Endothelial cell (in vitro differentiated cells): ENCODE data around the gene SLC6A4. TPM values are rescaled to one million over a fixed set of nuclear protein-coding genes. Genes with fewer than 3 reads are reported as not detected.

Experiments
- DNase-seq: peaks from one replicate; pipeline ENCODE4 v3.0.0; 2021; ENCODE audit warnings: low spot score
- H3K27ac Mint-ChIP-seq: one replicate; pipeline ENCODE4 v1.8.0; 2021; ENCODE audit warnings: mixed read lengths, inconsistent platforms; ENCODE audit not compliant: unreplicated experiment
- H3K27me3 Mint-ChIP-seq: one replicate; pipeline ENCODE4 v1.8.0; 2021; ENCODE audit warnings: mild to moderate bottlenecking, moderate library complexity, mixed read lengths, inconsistent platforms; ENCODE audit not compliant: unreplicated experiment
- H3K36me3 Mint-ChIP-seq: one replicate; pipeline ENCODE4 v1.8.0; 2021; ENCODE audit warnings: mild to moderate bottlenecking, low read depth, mixed read lengths, inconsistent platforms; ENCODE audit not compliant: unreplicated experiment
- H3K4me1 Mint-ChIP-seq: one replicate; pipeline ENCODE4 v1.8.0; 2021; ENCODE audit warnings: mild to moderate bottlenecking, mixed read lengths, inconsistent platforms; ENCODE audit not compliant: unreplicated experiment
- H3K4me3 Mint-ChIP-seq: one replicate; pipeline ENCODE4 v1.8.0; 2021; ENCODE audit warnings: mild to moderate bottlenecking, mixed read lengths, inconsistent platforms; ENCODE audit not compliant: unreplicated experiment
- H3K9me3 Mint-ChIP-seq: one replicate; pipeline ENCODE4 v1.8.0; 2021; ENCODE audit warnings: mixed read lengths, inconsistent platforms; ENCODE audit not compliant: unreplicated experiment
- CTCF ChIP-seq: fragments of 200-600 bp; sonication (generic); IDR thresholded peaks from one replicate; pipeline ENCODE4 v1.5.0; 2021; ENCODE audit warnings: antibody characterized with exemption; ENCODE audit not compliant: unreplicated experiment
- total RNA-seq: library from RNA; stranded (reverse); fragmentation: NEBNext Ultra II Directional; extraction: Animal tissue kit (Norgen Biotek cat#: 25700); gene quantifications from one replicate; pipeline ENCODE4 v1.2.1, GENCODE V29; 2021; ENCODE audit not compliant: unreplicated experiment

The SLC6A4 gene
- total RNA-seq, 1 donor from 2014 or later = 1.0 TPM

DNA sequence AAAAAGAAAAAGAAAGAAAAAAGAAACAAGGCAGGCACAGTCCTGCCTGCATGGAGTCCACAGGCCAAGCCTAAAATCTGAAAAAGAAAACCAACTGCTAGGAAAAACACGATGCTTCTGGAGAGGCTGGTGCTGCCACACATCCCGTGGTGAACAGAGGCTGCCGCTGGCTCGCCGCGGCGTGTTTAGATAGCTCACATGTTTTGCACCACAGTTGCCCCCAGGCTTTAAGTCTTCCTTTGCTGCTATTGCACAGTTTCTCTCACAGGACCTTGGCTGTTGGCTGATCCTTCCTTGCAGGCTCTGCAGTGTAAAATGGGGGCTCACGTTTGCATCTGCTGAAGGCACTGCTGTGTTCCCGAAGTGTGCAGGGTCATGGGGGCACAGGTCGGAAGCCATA lies 8.6 kb downstream of the SLC6A4 start:
- Mint-ChIP-seq H3K4me1 (peaks cover 17% of the 10 kb centered on the region), H3K27me3 (peaks cover 5% of the 10 kb centered on the region), H3K4me3 (peak overlapping the region; percentile 15), H3K9me3 (no peaks in the 10 kb centered on the region), H3K36me3 (peaks cover 2% of the 10 kb centered on the region), H3K27ac (no peak overlapping the region)
- TF ChIP-seq CTCF = no peak
- no peak for DNase-seq

DNA sequence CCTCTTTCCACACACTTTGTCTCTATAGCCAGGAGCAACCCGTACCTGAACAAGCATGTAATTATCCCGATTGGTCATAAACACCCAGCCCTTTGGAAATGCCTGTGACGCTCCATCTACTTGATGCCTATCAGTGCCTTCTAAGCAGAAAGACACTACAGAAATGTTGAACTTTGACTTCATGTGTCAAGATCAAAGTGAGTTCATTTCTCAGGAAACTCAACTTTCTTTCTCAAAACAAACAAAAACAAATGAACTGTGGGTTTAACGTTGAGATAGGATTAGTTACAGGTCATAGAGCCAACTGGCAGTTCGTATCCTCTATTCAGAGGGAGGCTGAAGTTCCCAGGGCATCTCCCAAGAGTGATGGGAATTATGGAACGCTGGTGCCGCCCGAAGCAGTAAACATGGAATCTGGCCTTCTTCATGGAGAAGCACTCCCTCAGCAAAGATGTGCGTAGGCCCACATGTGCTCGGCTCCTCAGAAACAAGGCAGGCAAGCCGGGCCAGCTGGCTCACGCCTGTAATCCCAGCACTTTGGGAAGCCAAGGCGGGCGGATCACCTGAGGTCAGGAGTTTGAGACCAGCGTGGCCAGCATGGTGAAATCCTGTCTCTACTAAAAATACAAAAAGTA lies 9.5 kb downstream of the SLC6A4 start:
- Mint-ChIP-seq H3K4me1 (peaks cover 15% of the 10 kb centered on the region), H3K36me3 (peaks cover 4% of the 10 kb centered on the region), H3K9me3 (no peaks in the 10 kb centered on the region), H3K27ac (no peak overlapping the region), H3K4me3 (no peak overlapping the region), H3K27me3 (peaks cover 5% of the 10 kb centered on the region)
- TF ChIP-seq CTCF = no peak
- DNase-seq = no peak

DNA sequence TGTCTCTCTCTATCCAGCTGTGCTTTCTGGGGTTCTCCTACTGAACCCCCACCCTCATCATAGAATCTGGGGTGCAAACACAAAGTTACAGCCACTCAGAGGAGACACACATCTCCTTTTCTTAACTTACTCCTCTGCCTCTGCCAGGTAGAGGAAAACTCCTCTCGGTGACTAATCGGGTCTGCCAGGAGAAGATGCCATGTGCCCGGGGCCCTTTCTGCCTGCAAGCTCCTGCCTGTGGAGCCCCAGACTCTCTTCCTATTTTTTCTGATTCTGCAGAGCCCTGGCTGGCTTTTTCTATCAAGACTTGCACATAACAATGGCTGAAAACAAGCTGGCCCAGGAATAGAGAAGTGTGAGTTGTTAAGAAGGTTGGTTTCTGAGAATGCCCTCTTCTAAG lies 10.4 kb downstream of the SLC6A4 start:
- Mint-ChIP-seq H3K27me3 (peaks cover 3% of the 10 kb centered on the region), H3K4me3 (no peak overlapping the region), H3K4me1 (peaks cover 14% of the 10 kb centered on the region), H3K36me3 (peaks cover 4% of the 10 kb centered on the region), H3K9me3 (no peaks in the 10 kb centered on the region), H3K27ac (no peak overlapping the region)
- no peak for TF ChIP-seq CTCF
- DNase-seq = no peak

DNA sequence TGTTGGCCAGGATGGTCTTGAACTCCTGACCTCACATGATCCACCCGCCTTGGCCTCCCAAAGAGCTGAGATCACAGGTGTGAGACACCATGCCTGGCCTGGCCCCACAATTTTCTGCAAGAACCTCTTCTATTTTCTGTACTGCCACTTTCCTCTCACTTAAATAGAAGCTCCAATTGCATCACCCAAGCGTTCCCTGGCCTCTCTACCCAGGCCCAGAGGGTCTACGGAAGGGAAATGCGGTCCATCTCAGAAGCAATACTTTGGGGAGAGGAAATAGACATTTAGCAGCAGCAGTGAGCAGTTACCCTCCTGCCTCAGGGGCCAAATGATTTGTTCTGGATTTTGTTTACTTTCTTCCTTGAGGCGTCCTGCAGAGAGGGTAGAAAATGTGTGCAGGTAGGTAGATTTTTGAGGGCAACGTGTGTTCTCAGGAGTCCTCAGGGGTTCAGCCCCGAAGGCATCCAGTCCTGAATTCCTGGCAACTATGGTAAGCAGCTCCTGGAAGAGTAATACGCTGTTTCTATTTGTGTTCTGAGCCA lies 11.0 kb downstream of the SLC6A4 start:
- Mint-ChIP-seq H3K36me3 (peaks cover 4% of the 10 kb centered on the region), H3K4me3 (no peak overlapping the region), H3K27me3 (peaks cover 3% of the 10 kb centered on the region), H3K9me3 (no peaks in the 10 kb centered on the region), H3K27ac (no peak overlapping the region), H3K4me1 (peaks cover 15% of the 10 kb centered on the region)
- TF ChIP-seq CTCF = no peak
- DNase-seq = no peak

DNA sequence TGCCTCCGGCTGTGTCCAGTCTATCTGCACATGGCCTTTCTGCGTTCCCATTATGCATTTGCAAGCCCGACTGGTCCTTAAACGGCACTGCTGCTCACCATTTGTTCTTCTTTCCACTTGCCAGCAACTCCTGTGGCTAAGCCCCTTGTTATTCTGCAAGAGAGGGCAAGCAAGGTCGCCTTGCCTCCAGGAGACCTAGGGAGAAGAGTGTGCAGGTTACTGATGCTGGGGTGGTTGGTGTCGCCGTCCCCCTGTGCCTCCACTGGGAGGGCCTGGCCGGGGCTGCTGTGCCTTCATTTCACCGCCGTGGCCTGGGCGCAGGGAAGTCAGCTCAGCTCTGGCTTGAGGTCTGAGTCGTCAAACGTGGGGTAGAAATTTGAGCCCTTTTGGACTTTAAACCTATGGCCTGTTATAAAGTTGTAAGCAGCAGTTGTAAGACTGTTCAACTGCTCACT lies 12.7 kb downstream of the SLC6A4 start:
- TF ChIP-seq CTCF = no peak
- Mint-ChIP-seq H3K27ac (no peak overlapping the region), H3K9me3 (no peaks in the 10 kb centered on the region), H3K27me3 (no peaks in the 10 kb centered on the region), H3K36me3 (peaks cover 4% of the 10 kb centered on the region), H3K4me1 (peaks cover 18% of the 10 kb centered on the region), H3K4me3 (no peak overlapping the region)
- no peak for DNase-seq
